Endothelial cell of umbilical vein (primary cell): ENCODE data around the gene MCM3AP. TPM values are rescaled to one million over a fixed set of nuclear protein-coding genes. Genes with fewer than 3 reads are reported as not detected.
"Not testable (repeated sequence)": the region's sequence is repeated elsewhere in the genome, so short reads cannot be mapped to it uniquely, and the experiment has no call there.

ENCODE experiments used
- BruUV-seq: library from RNA; stranded (reverse); fragments of 400-500 nt; replicated peaks from 2 replicates; lab custom pipeline; 2021; lab: Mats Ljungman, UMichigan
- CTCF ChIA-PET: fragments of 300-600, 350-600 bp; sonication (Branson Sonifier 250); formaldehyde crosslinking; loops from one replicate; lab custom pipeline; 2021; ENCODE audit warnings: antibody characterized with exemption, inconsistent platforms; lab: Charles Lee
- POLR2A ChIA-PET: fragments of 300-600, 350-600 bp; sonication (Branson Sonifier 250); formaldehyde crosslinking; loops from one replicate; lab custom pipeline; 2021; ENCODE audit warnings: antibody characterized with exemption, inconsistent platforms; lab: Charles Lee
- DNase-seq: peaks from one replicate; pipeline ENCODE4 v3.0.0-alpha.2; 2011; ENCODE audit warnings: low read depth, low spot score
- FAIRE-seq: peaks from 2 replicates; lab custom pipeline; 2011; peaks lifted over from hg19 to GRCh38; lab: Jason Lieb, UNC
- H2AFZ ChIP-seq: 2 replicates; pipeline ENCODE4 v1.6.0; 2012; ENCODE audit warnings: low read depth, low read length, control low read depth, inconsistent platforms
- H3K27ac ChIP-seq: 2 replicates; pipeline ENCODE4 v1.5.1; 2011; ENCODE audit warnings: low read depth, mild to moderate bottlenecking, control low read depth, low read length, moderate library complexity; ENCODE audit not compliant: insufficient read depth
- H3K27me3 ChIP-seq, 2 experiments: 2 replicates each; pipeline versions ENCODE4 v1.6.0 to v1.6.1; 2011; ENCODE audit warnings: low read length in 2 of 2, mixed read lengths in 1 of 2; ENCODE audit not compliant: control insufficient read depth in 2 of 2, insufficient read depth in 2 of 2
- H3K36me3 ChIP-seq, 2 experiments: 2 replicates in 1 of 2; 3 replicates in 1 of 2; pipeline ENCODE4 v1.5.1; 2011; ENCODE audit warnings: low read length in 2 of 2, mild to moderate bottlenecking in 1 of 2, moderate library complexity in 1 of 2; ENCODE audit not compliant: control insufficient read depth in 2 of 2, insufficient read depth in 2 of 2; ENCODE audit errors: extremely low read depth in 1 of 2
- H3K4me1 ChIP-seq: 3 replicates; pipeline ENCODE4 v1.5.1; 2011; ENCODE audit warnings: mild to moderate bottlenecking, low read length; ENCODE audit not compliant: control insufficient read depth, insufficient read depth; ENCODE audit errors: extremely low read depth
- H3K4me2 ChIP-seq: 2 replicates; pipeline ENCODE4 v1.6.1; 2011; ENCODE audit warnings: low read length, control low read depth, mixed read lengths; ENCODE audit not compliant: insufficient read depth
- H3K4me3 ChIP-seq, 3 experiments: fragments of 200-600 bp in 1 of 3; sonication (generic), shearing (Covaris generic) in 1 of 3; replicated peaks in 1 of 3; 2 replicates each; pipeline ENCODE4 v1.5.1; 2011 to 2016; ENCODE audit warnings: control low read depth in 3 of 3, low read length in 3 of 3, mild to moderate bottlenecking in 2 of 3, inconsistent platforms in 1 of 3, low read depth in 1 of 3, moderate library complexity in 1 of 3; ENCODE audit not compliant: insufficient read depth in 1 of 3
- H3K79me2 ChIP-seq: 2 replicates; pipeline ENCODE4 v1.6.0; 2012; ENCODE audit warnings: low read length, inconsistent platforms; ENCODE audit not compliant: control insufficient read depth, insufficient read depth
- H3K9ac ChIP-seq: replicated peaks from 2 replicates; pipeline ENCODE3; 2011; ENCODE audit warnings: low read length, control low read depth; ENCODE audit not compliant: insufficient read depth; ENCODE audit errors: extremely low read depth
- H3K9me1 ChIP-seq: replicated peaks from 3 replicates; pipeline ENCODE4 v1.6.0; 2011; ENCODE audit warnings: mild to moderate bottlenecking, low read length; ENCODE audit not compliant: control insufficient read depth, insufficient read depth; ENCODE audit errors: extremely low read depth
- H3K9me3 ChIP-seq: replicated peaks from 2 replicates; pipeline ENCODE4 v1.5.1; 2012; ENCODE audit warnings: low read length, inconsistent platforms; ENCODE audit not compliant: control insufficient read depth, insufficient read depth
- H4K20me1 ChIP-seq: replicated peaks from 2 replicates; pipeline ENCODE3; 2011; ENCODE audit warnings: mild to moderate bottlenecking, low read length; ENCODE audit not compliant: control insufficient read depth, insufficient read depth; ENCODE audit errors: extremely low read depth
- CTCF ChIP-seq, 2 donors: IDR thresholded peaks; 1 replicate in 1 of 2; 2 replicates in 1 of 2; pipeline ENCODE4 v1.5.1; 2011; ENCODE audit warnings: low read length in 2 of 2, mild to moderate bottlenecking in 2 of 2, moderate library complexity in 2 of 2, control low read depth in 1 of 2, inconsistent platforms in 1 of 2, low read depth in 1 of 2; ENCODE audit not compliant: insufficient read depth in 1 of 2; ENCODE audit errors: extremely low read depth in 1 of 2
- EZH2 ChIP-seq: IDR thresholded peaks from 2 replicates; pipeline ENCODE4 v1.6.1; 2012; ENCODE audit warnings: borderline replicate concordance, low read depth, mild to moderate bottlenecking, moderate library complexity, low read length, inconsistent platforms; ENCODE audit not compliant: severe bottlenecking
- FOS ChIP-seq: IDR thresholded peaks from 2 replicates; pipeline ENCODE4 v1.6.1; 2011; ENCODE audit warnings: mild to moderate bottlenecking, low read length, moderate library complexity, borderline replicate concordance; ENCODE audit not compliant: insufficient read depth
- GATA2 ChIP-seq: IDR thresholded peaks from 2 replicates; pipeline ENCODE4 v1.7.0; 2011; ENCODE audit warnings: low read depth, mild to moderate bottlenecking, moderate library complexity, mixed read lengths, low read length; ENCODE audit not compliant: insufficient read length, insufficient read depth
- JUN ChIP-seq: IDR thresholded peaks from 2 replicates; pipeline ENCODE4 v1.6.1; 2011; ENCODE audit warnings: borderline replicate concordance, low read depth; ENCODE audit not compliant: insufficient read length, insufficient read depth
- MAX ChIP-seq: IDR thresholded peaks from 2 replicates; pipeline ENCODE4 v1.6.1; 2011; ENCODE audit not compliant: insufficient read depth, insufficient read length
- MYC ChIP-seq: IDR thresholded peaks from one replicate; pipeline ENCODE4 v1.6.1; 2011; ENCODE audit warnings: mild to moderate bottlenecking, low read depth, low read length
- POLR2A ChIP-seq: IDR thresholded peaks from 2 replicates; pipeline ENCODE4 v1.6.1; 2012; ENCODE audit warnings: low read depth, mild to moderate bottlenecking, control low read depth, low read length
- POLR2AphosphoS5 ChIP-seq: IDR thresholded peaks from 2 replicates; pipeline ENCODE4 v1.6.1; 2012; ENCODE audit warnings: low read depth, mild to moderate bottlenecking, control low read depth, low read length, moderate library complexity; ENCODE audit not compliant: insufficient read depth
- dilution Hi-C: fragments of 300-500 bp; cut with MboI; formaldehyde crosslinking; loops from one replicate; pipeline ENCODE4 v1.15.0; 2019; ENCODE audit warnings: low sequenced_read_pairs; ENCODE audit not compliant: extremely low pct_ligation_motif_present
- intact Hi-C: fragments of 100-400 bp; cut with micrococcal nuclease; formaldehyde crosslinking; loops from one replicate; pipeline ENCODE4 v1.10.0; 2022
- polyA plus RNA-seq, 4 experiments: library from polyadenylated mRNA; depleted of rRNA in 3 of 4; stranded (reverse) in 3 of 4; unstranded in 1 of 4; fragments of >200 nt; gene quantifications; 2 replicates each; pipeline versions ENCODE4 v1.2.1 to v1.2.3, GENCODE V29; 2011 to 2012; ENCODE audit warnings: missing spikeins in 1 of 4
- total RNA-seq: library from RNA; stranded (reverse); gene quantifications from 2 replicates; pipeline ENCODE4 v1.2.3, GENCODE V29; 2021

MCM3AP gene
- total and polyA plus RNA-seq, 2 donors (not counting 3 experiments of a cell fraction or from before 2014, with no cell fraction given) = 37.9 to 115 TPM

GRCh38 chr21:46202592-46203202 lies 82.7 kb downstream of the MCM3AP start:
- Histone ChIP-seq H3K4me3 (no peak overlapping the region), H3K4me1 (peaks cover 6% of the 10 kb centered on the region), H3K27me3 (no peaks in the 10 kb centered on the region), H3K27ac (peak overlapping the region; percentile 20), H3K4me2 (no peak overlapping the region), H4K20me1 (no peaks in the 10 kb centered on the region), H2AFZ (peak overlapping the region; percentile 32), H3K79me2 (no peaks in the 10 kb centered on the region), H3K9me1 (no peaks in the 10 kb centered on the region), H3K9me3 (no peaks in the 10 kb centered on the region), H3K36me3 (peaks cover 20 to 26% of the 10 kb centered on the region in 2 experiments), H3K9ac (no peak overlapping the region)
- CTCF ChIA-PET = interaction anchor here (1.1 kb wide), 1 partner anchor 50 kb away, joined by 3 read pairs; no protein-coding TSS in a partner anchor
- intact Hi-C loops (no loop called here), dilution Hi-C loops (no loop called here)
- BruUV-seq = no TSS peak
- POLR2A ChIA-PET = no interaction called here
- DNase-seq (no peak), FAIRE-seq (peak; percentile 67)
- no peak for TF ChIP-seq POLR2AphosphoS5
- TF ChIP-seq MYC = no peak
- TF ChIP-seq MAX = no peak
- TF ChIP-seq JUN = no peak
- TF ChIP-seq POLR2A = no peak
- TF ChIP-seq CTCF (IDR thresholded peaks at IDR 0.05; ENCODE audit: extremely low read depth in 1 of 2, insufficient read depth in 1 of 2, low read depth in 1 of 2, low read length in 2 of 2) = no peak
- TF ChIP-seq GATA2 = no peak
- TF ChIP-seq EZH2 = no peak
- TF ChIP-seq FOS = no peak

- CTCF ChIA-PET = interaction anchor here (0.8 kb wide), 1 partner anchor 58 kb away, joined by 3 read pairs; no protein-coding TSS in a partner anchor
- DNase-seq, FAIRE-seq, H2AFZ ChIP-seq, H3K4me3 ChIP-seq, H3K9me1 ChIP-seq, H3K9me3 ChIP-seq, dilution Hi-C loops, H3K79me2 ChIP-seq, H3K27ac ChIP-seq, H3K4me1 ChIP-seq, BruUV-seq, intact Hi-C loops, H3K4me2 ChIP-seq, H3K27me3 ChIP-seq, H4K20me1 ChIP-seq, H3K9ac ChIP-seq, POLR2A ChIA-PET: not testable (repeated sequence)
- peaks cover 19 to 20% of the 10 kb centered on the region in 2 experiments for H3K36me3 ChIP-seq
Measured at GRCh38 chr21:46200877-46201803, 84.3 kb downstream of the MCM3AP start.
